ENCODE data around the gene BRDT. TPM values are rescaled to one million over a fixed set of nuclear protein-coding genes. Genes with fewer than 3 reads are reported as not detected.

Gene BRDT
- total and polyA plus RNA-seq, 2 of the 13 experiments (the other 11 are each of a cell fraction or from before 2014, with no cell fraction given): not detected

GRCh38 chr1:91940496-91940895 lies 8.7 kb upstream of the BRDT start:
- Histone ChIP-seq H3K9me3 (ENCODE audit: low read length) (no peaks in the 10 kb centered on the region), H2AFZ (ENCODE audit: low read length) (no peak overlapping the region), H4K20me1 (ENCODE audit: insufficient read depth, low read length) (no peaks in the 10 kb centered on the region), H3K79me2 (ENCODE audit: insufficient read depth, low read length) (no peaks in the 10 kb centered on the region), H3K27ac (ENCODE audit: extremely low read length, insufficient read depth, low read length) (no peak overlapping the region), H3K27me3 (ENCODE audit: control insufficient read depth in 1 of 2, insufficient read depth in 2 of 2, low read length in 2 of 2) (no peaks in the 10 kb centered on the region), H3K9ac (ENCODE audit: insufficient read depth, low read depth, low read length) (no peak overlapping the region), H3K4me1 (ENCODE audit: insufficient read depth, low read length) (no peaks in the 10 kb centered on the region), H3K4me3 (replicated peaks in 1 of 3; ENCODE audit: insufficient read depth in 1 of 3, low read depth in 2 of 3, low read length in 3 of 3) (no peak overlapping the region), H3K4me2 (ENCODE audit: low read depth, low read length) (no peak overlapping the region), H3K36me3 (replicated peaks in 1 of 2; ENCODE audit: control insufficient read depth in 1 of 2, insufficient read depth in 2 of 2, low read length in 2 of 2) (no peaks in the 10 kb centered on the region)
- intact Hi-C loops (cut with micrococcal nuclease; ENCODE audit: unreplicated experiment) (no loop called here), in situ Hi-C loops (cut with HindIII; ENCODE audit: extremely low pct_ligation_motif_present, low pct_unique_long_range_greater_than_20kb) (no loop called here)
- BruUV-seq (replicated peaks): no TSS peak
- ATAC-seq (no peak), DNase-seq (ENCODE audit: low spot score) (no peak), FAIRE-seq (no peak)
- 29% methylated on average over 3 of the region's 3 CpGs for WGBS (ENCODE audit: low lambda C conversion rate)
- ChIA-PET POLR2A (no interaction called here), CTCF (ENCODE audit: low intra/inter-chr PET ratio, low total read pairs) (no interaction called here)
- no peak for TF ChIP-seq ZNF34 (CRISPR knock-in tag; IDR thresholded peaks at IDR 0.05; ENCODE audit: borderline replicate concordance)
- TF ChIP-seq ZNF556 (CRISPR knock-in tag; IDR thresholded peaks at IDR 0.05; ENCODE audit: borderline replicate concordance): no peak

GRCh38 chr1:91944087-91944486 lies 5.1 kb upstream of the BRDT start:
- no peak overlapping the region for H3K4me2 ChIP-seq (ENCODE audit: low read depth, low read length)
- no peak for FAIRE-seq
- WGBS (ENCODE audit: low lambda C conversion rate): 66% methylated on average over 3 of the region's 3 CpGs
- in situ Hi-C loops (cut with HindIII; ENCODE audit: extremely low pct_ligation_motif_present, low pct_unique_long_range_greater_than_20kb): no loop called here
- H2AFZ ChIP-seq (ENCODE audit: low read length): no peak overlapping the region
- DNase-seq (ENCODE audit: low spot score): no peak
- no peak for ATAC-seq
- no peak overlapping the region for H3K4me3 ChIP-seq (replicated peaks in 1 of 3; ENCODE audit: insufficient read depth in 1 of 3, low read depth in 2 of 3, low read length in 3 of 3)
- POLR2A ChIA-PET: no interaction called here
- TF ChIP-seq BRF2 (CRISPR knock-in tag; IDR thresholded peaks at IDR 0.05) (no peak), ZNF468 (CRISPR knock-in tag; IDR thresholded peaks at IDR 0.05) (no peak), ZFP37 (CRISPR knock-in tag; IDR thresholded peaks at IDR 0.05; ENCODE audit: borderline replicate concordance) (no peak), RCOR2 (CRISPR knock-in tag; IDR thresholded peaks at IDR 0.05) (no peak), AKAP8 (CRISPR knock-in tag; IDR thresholded peaks at IDR 0.05) (no peak), FOXO4 (CRISPR knock-in tag; conservative IDR thresholded peaks at IDR 0.05) (no peak), RAD21 (CRISPR knock-in tag; IDR thresholded peaks at IDR 0.05) (no peak), ZNF777 (CRISPR knock-in tag; IDR thresholded peaks at IDR 0.05) (no peak), NFRKB (IDR thresholded peaks at IDR 0.05) (no peak), KLF13 (CRISPR knock-in tag; IDR thresholded peaks at IDR 0.05) (no peak), MLXIP (CRISPR knock-in tag; IDR thresholded peaks at IDR 0.05; ENCODE audit: borderline replicate concordance) (no peak), SMARCC2 (IDR thresholded peaks at IDR 0.05) (no peak)
- H3K79me2 ChIP-seq (ENCODE audit: insufficient read depth, low read length): no peaks in the 10 kb centered on the region
- H3K27me3 ChIP-seq (ENCODE audit: control insufficient read depth in 1 of 2, insufficient read depth in 2 of 2, low read length in 2 of 2): no peaks in the 10 kb centered on the region; a peak in 1 of 5 replicates
- no peak overlapping the region for H3K27ac ChIP-seq (ENCODE audit: extremely low read length, insufficient read depth, low read length)
- no peaks in the 10 kb centered on the region for H3K9me3 ChIP-seq (ENCODE audit: low read length)
- CTCF ChIA-PET (ENCODE audit: low intra/inter-chr PET ratio, low total read pairs): no interaction called here
- no TSS peak for BruUV-seq (replicated peaks)
- no peaks in the 10 kb centered on the region for H4K20me1 ChIP-seq (ENCODE audit: insufficient read depth, low read length)
- H3K9ac ChIP-seq (ENCODE audit: insufficient read depth, low read depth, low read length): no peak overlapping the region
- intact Hi-C loops (cut with micrococcal nuclease; ENCODE audit: unreplicated experiment): no loop called here
- H3K4me1 ChIP-seq (ENCODE audit: insufficient read depth, low read length): no peaks in the 10 kb centered on the region
- no peaks in the 10 kb centered on the region for H3K36me3 ChIP-seq (replicated peaks in 1 of 2; ENCODE audit: control insufficient read depth in 1 of 2, insufficient read depth in 2 of 2, low read length in 2 of 2)

All from HepG2 (cell line).